Measurements from ENCODE around the gene ASIC1. TPM values are rescaled to one million over a fixed set of nuclear protein-coding genes. Genes with fewer than 3 reads are reported as not detected.
A peak's percentile ranks its signal among the peaks of the same experiment; 100 is the strongest.

Gene ASIC1
- polyA plus RNA-seq = not detected

GRCh38 chr12:50057000-50057841, at the start of gene ASIC1:
Gene ASIC1 (plus strand): TSS chr12:50057596. CDS start chr12:50058767, 1,171 bp downstream.
- Mint-ChIP-seq H3K4me3 (peak within 1 kb of the TSS; percentile 50 to 94 (median 86)), H3K4me1 (peaks cover 8 to 14% (median 14%) of the 10 kb centered on the region in 3 donors), H3K27me3 (peaks cover 44% of the 10 kb centered on the region), H3K9me3 (no peaks in the 10 kb centered on the region), H3K27ac (peak within 1 kb of the TSS in 2 of 3 donors; percentile 2 to 43), H3K36me3 (no peaks in the 10 kb centered on the region)

- peaks cover 0 to 2% (median 0%) of the 10 kb centered on the region in 3 donors for H3K4me1 Mint-ChIP-seq
- H3K27me3 Mint-ChIP-seq = no peaks in the 10 kb centered on the region
- H3K4me3 Mint-ChIP-seq = no peak overlapping the region
- H3K9me3 Mint-ChIP-seq = no peaks in the 10 kb centered on the region
- H3K27ac Mint-ChIP-seq = no peak overlapping the region
- H3K36me3 Mint-ChIP-seq = no peaks in the 10 kb centered on the region
Measured at GRCh38 chr12:50013361-50014147, 43.8 kb upstream of the ASIC1 start.

GRCh38 chr12:50014342-50014741, 43.1 kb upstream of the ASIC1 start:
- Mint-ChIP-seq H3K27ac (no peak overlapping the region), H3K4me3 (peak overlapping the region in 1 of 4 donors; percentile 54)

GRCh38 chr12:50016501-50017475, 40.6 kb upstream of the ASIC1 start:
- Mint-ChIP-seq H3K36me3 (no peaks in the 10 kb centered on the region), H3K9me3 (no peaks in the 10 kb centered on the region), H3K27ac (no peak overlapping the region), H3K4me1 (peaks cover 0 to 2% (median 0%) of the 10 kb centered on the region in 3 donors), H3K27me3 (no peaks in the 10 kb centered on the region), H3K4me3 (no peak overlapping the region)

More at GRCh38 chr12:50014342-50014741, 43.1 kb upstream of the ASIC1 start:
- no peaks in the 10 kb centered on the region for H3K9me3 Mint-ChIP-seq
- H3K4me1 Mint-ChIP-seq = peaks cover 0 to 3% (median 0%) of the 10 kb centered on the region in 3 donors
- no peaks in the 10 kb centered on the region for H3K36me3 Mint-ChIP-seq
- H3K27me3 Mint-ChIP-seq = no peaks in the 10 kb centered on the region

GRCh38 chr12:50017641-50018040, 39.8 kb upstream of the ASIC1 start:
- no peak overlapping the region for H3K27ac Mint-ChIP-seq

GRCh38 chr12:50018154-50018553, 39.2 kb upstream of the ASIC1 start:
- no peaks in the 10 kb centered on the region for H3K36me3 Mint-ChIP-seq
- no peaks in the 10 kb centered on the region for H3K9me3 Mint-ChIP-seq
- H3K27me3 Mint-ChIP-seq = no peaks in the 10 kb centered on the region
- no peak overlapping the region for H3K4me3 Mint-ChIP-seq
- H3K27ac Mint-ChIP-seq = no peak overlapping the region
- peaks cover 0 to 6% (median 0%) of the 10 kb centered on the region in 3 donors for H3K4me1 Mint-ChIP-seq

More at GRCh38 chr12:50017641-50018040, 39.8 kb upstream of the ASIC1 start:
- Mint-ChIP-seq H3K27me3 (no peaks in the 10 kb centered on the region), H3K4me1 (peaks cover 0 to 4% (median 0%) of the 10 kb centered on the region in 3 donors), H3K4me3 (no peak overlapping the region), H3K9me3 (no peaks in the 10 kb centered on the region), H3K36me3 (no peaks in the 10 kb centered on the region)

GRCh38 chr12:50018968-50019367, 38.4 kb upstream of the ASIC1 start:
- no peak overlapping the region for H3K4me3 Mint-ChIP-seq
- peaks cover 0 to 6% (median 1%) of the 10 kb centered on the region in 3 donors for H3K4me1 Mint-ChIP-seq
- H3K27ac Mint-ChIP-seq = peak overlapping the region in 1 of 3 donors; percentile 20

GRCh38 chr12:50019524-50019923, 37.9 kb upstream of the ASIC1 start:
- peaks cover 5 to 6% (median 6%) of the 10 kb centered on the region in 3 donors for H3K4me1 Mint-ChIP-seq
- H3K27ac Mint-ChIP-seq = peak overlapping the region in 1 of 3 donors; percentile 20
- no peak overlapping the region for H3K4me3 Mint-ChIP-seq
- no peaks in the 10 kb centered on the region for H3K27me3 Mint-ChIP-seq
- no peaks in the 10 kb centered on the region for H3K36me3 Mint-ChIP-seq
- no peaks in the 10 kb centered on the region for H3K9me3 Mint-ChIP-seq

More at GRCh38 chr12:50018968-50019367, 38.4 kb upstream of the ASIC1 start:
- H3K9me3 Mint-ChIP-seq = no peaks in the 10 kb centered on the region
- no peaks in the 10 kb centered on the region for H3K36me3 Mint-ChIP-seq
- no peaks in the 10 kb centered on the region for H3K27me3 Mint-ChIP-seq

- peaks cover 0 to 3% (median 1%) of the 10 kb centered on the region in 3 donors for H3K9me3 Mint-ChIP-seq
- H3K4me1 Mint-ChIP-seq = peaks cover 12 to 15% (median 13%) of the 10 kb centered on the region in 3 donors
- no peak overlapping the region for H3K27ac Mint-ChIP-seq
- H3K27me3 Mint-ChIP-seq = no peaks in the 10 kb centered on the region
- no peaks in the 10 kb centered on the region for H3K36me3 Mint-ChIP-seq
- H3K4me3 Mint-ChIP-seq = no peak overlapping the region
Measured at GRCh38 chr12:50021031-50021430, 36.4 kb upstream of the ASIC1 start.

GRCh38 chr12:50022903-50023302, 34.5 kb upstream of the ASIC1 start:
- H3K27me3 Mint-ChIP-seq = no peaks in the 10 kb centered on the region
- H3K27ac Mint-ChIP-seq = no peak overlapping the region
- peaks cover 12 to 15% (median 13%) of the 10 kb centered on the region in 3 donors for H3K4me1 Mint-ChIP-seq
- no peaks in the 10 kb centered on the region for H3K36me3 Mint-ChIP-seq
- H3K4me3 Mint-ChIP-seq = no peak overlapping the region
- peaks cover 0 to 3% (median 1%) of the 10 kb centered on the region in 3 donors for H3K9me3 Mint-ChIP-seq

- Mint-ChIP-seq H3K4me3 (peak overlapping the region; percentile 64 to 100 (median 96)), H3K27ac (peak overlapping the region in 1 of 3 donors; percentile 39), H3K36me3 (peaks cover 2% of the 10 kb centered on the region), H3K27me3 (no peaks in the 10 kb centered on the region), H3K4me1 (peaks cover 12 to 15% (median 12%) of the 10 kb centered on the region in 3 donors), H3K9me3 (peaks cover 0 to 3% (median 1%) of the 10 kb centered on the region in 3 donors)
Measured at GRCh38 chr12:50024227-50024626, 33.2 kb upstream of the ASIC1 start.

- Mint-ChIP-seq H3K4me1 (peaks cover 12 to 15% (median 12%) of the 10 kb centered on the region in 3 donors), H3K4me3 (peak overlapping the region; percentile 95 to 100 (median 98)), H3K36me3 (peaks cover 2% of the 10 kb centered on the region), H3K27me3 (no peaks in the 10 kb centered on the region), H3K9me3 (peaks cover 0 to 3% (median 1%) of the 10 kb centered on the region in 3 donors), H3K27ac (peak overlapping the region; percentile 58 to 94 (median 71))
Measured at GRCh38 chr12:50024805-50025186, 32.6 kb upstream of the ASIC1 start.

GRCh38 chr12:50025187-50026059, 32.0 kb upstream of the ASIC1 start, which contains the start of gene RACGAP1:
Gene RACGAP1 (minus strand): TSS chr12:50025494. CDS start chr12:50016715, 8,779 bp downstream.
- H3K9me3 Mint-ChIP-seq = peaks cover 0 to 3% (median 1%) of the 10 kb centered on the region in 3 donors
- peaks cover 2% of the 10 kb centered on the region for H3K36me3 Mint-ChIP-seq
- H3K27ac Mint-ChIP-seq = peak within 1 kb of the TSS; percentile 58 to 94 (median 71)
- H3K27me3 Mint-ChIP-seq = no peaks in the 10 kb centered on the region
- peaks cover 12 to 15% (median 12%) of the 10 kb centered on the region in 3 donors for H3K4me1 Mint-ChIP-seq
- H3K4me3 Mint-ChIP-seq = peak within 1 kb of the TSS; percentile 95 to 100 (median 98)
